ENCODE data around the gene TPPP.

TPPP gene

GRCh38 chr5:624118-624950 lies 68.8 kb downstream of the TPPP start:
- TF ChIP-seq GATA3 (IDR thresholded peaks at IDR 0.05; ENCODE audit: low read depth, low read length) (no peak), GATA2 (IDR thresholded peaks at IDR 0.05; ENCODE audit: low read depth, low read length) (no peak)

DNA sequence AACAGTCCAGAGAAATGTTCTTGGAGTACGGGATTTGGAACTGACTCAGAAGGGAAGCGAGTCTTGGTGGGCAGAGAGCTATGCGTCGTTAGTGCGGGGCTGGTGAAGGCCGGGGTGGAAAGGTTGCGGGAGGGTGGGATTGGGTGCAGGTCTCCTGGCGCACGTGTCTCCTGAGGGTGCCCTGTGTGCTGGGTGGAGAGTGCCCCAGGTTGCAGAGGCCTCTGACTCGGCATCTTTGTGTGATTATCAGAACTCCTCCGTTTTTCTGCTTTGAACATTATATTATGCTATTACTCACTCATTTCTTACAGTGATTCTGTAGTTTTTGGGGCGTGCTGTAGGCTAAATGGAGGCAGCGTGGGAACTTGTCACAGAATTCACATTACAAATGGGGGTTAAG lies 69.6 kb downstream of the TPPP start:
- TF ChIP-seq GATA2 (IDR thresholded peaks at IDR 0.05; ENCODE audit: low read depth, low read length) (no peak), GATA3 (IDR thresholded peaks at IDR 0.05; ENCODE audit: low read depth, low read length) (no peak)

DNA sequence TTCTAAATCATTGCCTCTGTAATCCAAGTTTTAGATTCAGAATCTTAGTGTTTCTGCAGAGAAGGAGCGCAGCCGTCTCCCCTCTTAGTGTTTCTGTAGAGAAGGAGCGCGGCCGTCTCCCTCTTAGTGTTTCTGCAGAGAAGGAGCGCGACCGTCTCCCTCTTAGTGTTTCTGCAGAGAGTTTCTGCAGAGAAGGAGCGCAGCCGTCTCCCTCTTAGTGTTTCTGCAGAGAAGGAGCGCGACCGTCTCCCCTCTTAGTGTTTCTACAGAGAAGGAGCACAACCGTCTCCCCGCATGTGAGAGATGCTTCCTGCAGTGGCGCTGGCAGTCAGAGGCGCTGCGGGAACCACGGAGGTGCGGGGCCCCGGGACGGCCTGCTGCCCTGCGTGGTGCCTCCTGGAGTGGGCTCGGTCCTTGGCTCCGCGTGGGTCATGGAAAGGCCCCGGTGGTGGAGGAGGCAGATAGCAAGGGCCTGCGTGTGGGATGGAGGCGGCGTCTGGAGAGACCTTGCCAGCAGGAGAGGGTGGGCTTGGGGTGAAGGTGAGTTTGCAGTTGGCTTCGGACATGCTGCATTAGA lies 70.1 kb downstream of the TPPP start:
- TF ChIP-seq GATA3 (IDR thresholded peaks at IDR 0.05; ENCODE audit: low read depth, low read length) (no peak), GATA2 (IDR thresholded peaks at IDR 0.05; ENCODE audit: low read depth, low read length) (no peak)

GRCh38 chr5:622359-622758 lies 70.8 kb downstream of the TPPP start:
- no peak for TF ChIP-seq GATA2 (IDR thresholded peaks at IDR 0.05; ENCODE audit: low read depth, low read length)
- TF ChIP-seq GATA3 (IDR thresholded peaks at IDR 0.05; ENCODE audit: low read depth, low read length), result no peak

DNA sequence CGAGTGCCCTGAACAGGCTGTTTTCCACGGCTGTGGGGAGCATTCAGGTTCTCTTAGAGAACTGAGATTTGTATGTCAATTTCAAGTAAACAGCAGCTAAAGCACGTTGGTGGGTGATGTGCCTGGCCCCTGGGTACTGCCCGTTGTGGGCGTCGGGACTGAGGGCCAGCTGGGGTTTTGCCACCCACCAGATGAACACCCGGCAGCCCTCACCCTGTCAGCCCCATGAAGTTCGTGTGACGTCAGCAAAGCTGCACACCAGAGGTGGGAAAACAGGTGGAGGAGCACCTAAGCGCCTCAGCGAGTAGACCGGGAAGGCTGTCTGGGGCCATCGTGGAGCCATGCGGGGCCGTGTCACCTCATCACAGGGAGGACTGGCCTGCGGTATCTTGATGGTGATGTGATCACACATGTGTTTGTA lies 71.8 kb downstream of the TPPP start:
- TF ChIP-seq GATA2 (IDR thresholded peaks at IDR 0.05; ENCODE audit: low read depth, low read length) (no peak), GATA3 (IDR thresholded peaks at IDR 0.05; ENCODE audit: low read depth, low read length) (no peak)

DNA sequence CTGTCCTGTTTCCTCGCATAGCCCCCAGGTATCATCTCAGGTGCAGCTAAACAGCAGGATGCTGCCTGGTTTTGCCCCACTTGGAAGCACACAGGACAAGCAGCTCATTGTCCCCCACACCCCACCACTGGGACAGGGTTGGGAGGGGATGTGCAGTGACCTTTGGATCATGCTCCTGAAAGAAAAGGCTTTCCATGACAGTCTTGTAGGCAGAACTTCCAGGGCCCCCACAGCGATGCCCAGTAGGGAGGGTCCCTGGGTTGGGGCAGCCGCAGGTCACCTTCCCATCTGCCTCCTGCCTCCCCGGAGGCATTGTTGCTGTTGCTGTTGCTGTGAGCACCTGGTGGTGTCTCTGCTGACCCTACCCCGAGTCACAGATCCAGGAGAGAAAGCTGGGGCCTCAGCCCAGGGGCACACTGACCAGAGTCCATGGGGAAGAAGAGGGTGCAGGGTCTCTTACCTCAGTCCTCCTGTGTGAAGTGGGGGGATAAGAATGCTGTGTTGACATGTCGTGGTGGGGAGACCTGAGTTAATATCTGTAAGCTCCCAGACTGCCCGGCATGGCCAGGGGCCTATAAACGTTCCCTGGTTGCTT lies 72.5 kb downstream of the TPPP start:
- TF ChIP-seq GATA3 (IDR thresholded peaks at IDR 0.05; ENCODE audit: low read depth, low read length), result no peak
- TF ChIP-seq GATA2 (IDR thresholded peaks at IDR 0.05; ENCODE audit: low read depth, low read length), result no peak

GRCh38 chr5:620152-620551 lies 73.0 kb downstream of the TPPP start:
- TF ChIP-seq GATA2 (IDR thresholded peaks at IDR 0.05; ENCODE audit: low read depth, low read length), result no peak
- no peak for TF ChIP-seq GATA3 (IDR thresholded peaks at IDR 0.05; ENCODE audit: low read depth, low read length)

DNA sequence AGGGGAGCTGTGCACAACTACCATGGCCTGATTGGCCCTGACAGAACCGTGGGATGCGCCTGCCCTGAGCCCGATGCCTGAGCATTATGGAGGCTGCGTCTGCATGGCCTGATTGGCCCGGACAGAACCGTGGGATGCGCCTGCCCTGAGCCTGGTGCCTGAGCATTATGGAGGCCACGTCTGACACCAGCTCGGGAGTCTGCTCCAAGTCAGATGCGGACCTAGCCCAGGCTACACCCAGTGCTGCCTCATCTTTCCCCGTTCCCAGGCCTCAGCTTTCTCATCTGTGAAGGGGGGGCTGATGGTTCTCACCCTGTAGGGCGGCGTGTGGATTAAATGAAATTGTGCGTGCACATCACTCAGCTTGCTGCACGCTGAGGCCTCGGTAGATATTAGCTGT lies 73.7 kb downstream of the TPPP start:
- no peak for TF ChIP-seq GATA3 (IDR thresholded peaks at IDR 0.05; ENCODE audit: low read depth, low read length)
- no peak for TF ChIP-seq GATA2 (IDR thresholded peaks at IDR 0.05; ENCODE audit: low read depth, low read length)

GRCh38 chr5:618450-618849 lies 74.7 kb downstream of the TPPP start:
- TF ChIP-seq GATA3 (IDR thresholded peaks at IDR 0.05; ENCODE audit: low read depth, low read length) (no peak), GATA2 (IDR thresholded peaks at IDR 0.05; ENCODE audit: low read depth, low read length) (no peak)

GRCh38 chr5:617896-618295 lies 75.3 kb downstream of the TPPP start:
- TF ChIP-seq GATA2 (IDR thresholded peaks at IDR 0.05; ENCODE audit: low read depth, low read length), result no peak
- TF ChIP-seq GATA3 (IDR thresholded peaks at IDR 0.05; ENCODE audit: low read depth, low read length), result no peak

- no peak for TF ChIP-seq GATA2 (IDR thresholded peaks at IDR 0.05; ENCODE audit: low read depth, low read length)
- TF ChIP-seq GATA3 (IDR thresholded peaks at IDR 0.05; ENCODE audit: low read depth, low read length), result no peak
Observed at GRCh38 chr5:616484-617039, 76.6 kb downstream of the TPPP start.

GRCh38 chr5:612498-613424 lies 80.4 kb downstream of the TPPP start:
- no peak for TF ChIP-seq GATA3 (IDR thresholded peaks at IDR 0.05; ENCODE audit: low read depth, low read length)
- TF ChIP-seq GATA2 (IDR thresholded peaks at IDR 0.05; ENCODE audit: low read depth, low read length), result no peak

GRCh38 chr5:611731-612486 lies 81.2 kb downstream of the TPPP start, which contains the start of gene CEP72:
Gene CEP72, plus strand, starts transcription at chr5:612340. Its CDS starts 22 bp downstream, at chr5:612362.
- TF ChIP-seq GATA3 (IDR thresholded peaks at IDR 0.05; ENCODE audit: low read depth, low read length), result no peak
- no peak for TF ChIP-seq GATA2 (IDR thresholded peaks at IDR 0.05; ENCODE audit: low read depth, low read length)
